Keratinocyte (primary cell): Measurements from ENCODE around the gene MGAT5.

ENCODE experiments used
- CTCF ChIP-seq, 3 experiments: IDR thresholded peaks in 1 of 3; conservative IDR thresholded peaks in 1 of 3; optimal IDR thresholded peaks in 1 of 3; 2 replicates in 2 of 3; 3 replicates in 1 of 3; pipeline versions ENCODE3 to v1.5.1; 2011; ENCODE audit warnings: low read length in 3 of 3, mild to moderate bottlenecking in 3 of 3, moderate library complexity in 2 of 3, control low read depth in 1 of 3, inconsistent platforms in 1 of 3; ENCODE audit not compliant: insufficient read depth in 2 of 3; ENCODE audit errors: extremely low read depth in 1 of 3
- EZH2 ChIP-seq: IDR thresholded peaks from one replicate; pipeline ENCODE4 v1.6.1; 2012; ENCODE audit warnings: inconsistent platforms, mild to moderate bottlenecking, low read length, moderate library complexity

GRCh38 chr2:134246154-134246874 is 7.6 kb upstream of the MGAT5 start:
- TF ChIP-seq CTCF (optimal IDR thresholded peaks at IDR 0.05 in 1 of 3, IDR thresholded peaks at IDR 0.05 in 1 of 3, conservative IDR thresholded peaks at IDR 0.05 in 1 of 3; ENCODE audit: extremely low read depth in 1 of 3, insufficient read depth in 2 of 3, low read length in 3 of 3) (no peak), EZH2 (no peak)
